ENCODE data around the gene ZNF638.

ZNF638 gene

DNA sequence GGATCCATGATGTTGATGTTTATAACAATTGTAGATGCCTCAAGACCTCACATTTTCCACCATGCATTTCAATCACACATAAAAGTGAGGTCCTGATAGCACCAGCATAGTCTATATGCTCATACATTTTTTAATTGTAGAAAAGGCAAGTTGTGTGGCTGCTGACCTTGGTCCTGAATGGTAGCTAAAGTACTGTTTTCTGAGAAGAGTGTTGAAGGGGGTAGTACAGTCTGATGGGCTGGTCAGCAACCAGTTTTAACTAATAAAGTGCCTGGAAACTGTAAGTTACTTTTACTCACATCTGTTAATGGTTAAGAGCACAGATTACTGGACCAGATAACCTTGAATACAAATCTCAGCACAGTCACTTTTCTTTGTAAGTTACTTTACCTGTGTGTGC is 15.9 kb downstream of the ZNF638 start:
- no peak overlapping the region for H3K4me3 Mint-ChIP-seq
- DNase-seq, result no peak
- H3K9me3 Mint-ChIP-seq, result no peaks in the 10 kb centered on the region
- no peak overlapping the region for H3K27ac Mint-ChIP-seq
- peaks cover 76% of the 10 kb centered on the region for H3K36me3 Mint-ChIP-seq (ENCODE audit: low read depth)
- peaks cover 71% of the 10 kb centered on the region for H3K4me1 Mint-ChIP-seq (ENCODE audit: low read depth)
- H3K27me3 Mint-ChIP-seq, result no peaks in the 10 kb centered on the region

DNA sequence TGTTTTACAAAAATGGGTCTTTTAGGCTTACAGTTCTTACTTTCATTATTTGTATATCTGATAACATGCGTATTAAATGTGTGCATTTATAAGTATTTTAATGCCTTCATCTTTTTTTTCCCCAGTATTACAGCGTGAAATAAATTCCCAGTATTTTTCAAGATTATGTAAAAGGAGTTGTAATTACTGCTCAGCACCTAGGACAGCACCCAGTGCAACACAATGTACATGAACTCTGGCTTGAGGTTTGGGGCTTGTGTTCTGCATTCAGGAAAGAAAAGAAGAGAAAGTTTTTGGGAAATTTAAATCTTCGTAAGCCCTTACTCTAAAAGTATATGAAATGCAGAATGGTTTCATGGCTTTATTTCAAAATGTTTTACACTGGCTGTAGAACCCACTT is 16.7 kb downstream of the ZNF638 start:
- no peak for DNase-seq
- peaks cover 74% of the 10 kb centered on the region for H3K36me3 Mint-ChIP-seq (ENCODE audit: low read depth)
- H3K4me1 Mint-ChIP-seq (ENCODE audit: low read depth), result peaks cover 75% of the 10 kb centered on the region

DNA sequence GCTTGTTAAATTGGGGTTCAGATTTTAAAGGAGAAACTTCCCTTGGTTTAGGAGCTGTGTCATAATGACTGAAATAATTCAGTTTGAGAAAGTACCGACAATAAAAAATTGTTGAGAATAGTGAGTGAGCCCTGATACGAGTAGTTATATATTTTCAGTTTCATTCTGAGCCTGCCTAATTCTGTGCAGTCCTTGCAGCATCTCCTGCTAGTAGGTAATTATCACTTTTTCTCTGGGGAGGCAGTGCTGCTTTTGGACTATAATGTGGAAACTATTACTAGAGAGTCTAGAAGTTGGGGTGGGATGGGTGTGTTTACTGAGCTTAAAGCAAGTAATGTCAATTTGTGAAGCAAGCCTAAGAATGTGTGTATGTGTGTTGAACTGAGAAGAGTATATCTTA is 21.7 kb downstream of the ZNF638 start:
- DNase-seq, result no peak
- peaks cover 72% of the 10 kb centered on the region for H3K4me1 Mint-ChIP-seq (ENCODE audit: low read depth)
- H3K4me3 Mint-ChIP-seq, result peak overlapping the region; percentile 21
- H3K36me3 Mint-ChIP-seq (ENCODE audit: low read depth), result peaks cover 76% of the 10 kb centered on the region
- no peaks in the 10 kb centered on the region for H3K27me3 Mint-ChIP-seq
- H3K9me3 Mint-ChIP-seq, result no peaks in the 10 kb centered on the region
- H3K27ac Mint-ChIP-seq, result peak overlapping the region; percentile 81

More for the DNA sequence above, 16.7 kb downstream of the ZNF638 start:
- H3K4me3 Mint-ChIP-seq, result no peak overlapping the region
- H3K27ac Mint-ChIP-seq, result no peak overlapping the region
- H3K27me3 Mint-ChIP-seq, result no peaks in the 10 kb centered on the region
- H3K9me3 Mint-ChIP-seq, result no peaks in the 10 kb centered on the region

DNA sequence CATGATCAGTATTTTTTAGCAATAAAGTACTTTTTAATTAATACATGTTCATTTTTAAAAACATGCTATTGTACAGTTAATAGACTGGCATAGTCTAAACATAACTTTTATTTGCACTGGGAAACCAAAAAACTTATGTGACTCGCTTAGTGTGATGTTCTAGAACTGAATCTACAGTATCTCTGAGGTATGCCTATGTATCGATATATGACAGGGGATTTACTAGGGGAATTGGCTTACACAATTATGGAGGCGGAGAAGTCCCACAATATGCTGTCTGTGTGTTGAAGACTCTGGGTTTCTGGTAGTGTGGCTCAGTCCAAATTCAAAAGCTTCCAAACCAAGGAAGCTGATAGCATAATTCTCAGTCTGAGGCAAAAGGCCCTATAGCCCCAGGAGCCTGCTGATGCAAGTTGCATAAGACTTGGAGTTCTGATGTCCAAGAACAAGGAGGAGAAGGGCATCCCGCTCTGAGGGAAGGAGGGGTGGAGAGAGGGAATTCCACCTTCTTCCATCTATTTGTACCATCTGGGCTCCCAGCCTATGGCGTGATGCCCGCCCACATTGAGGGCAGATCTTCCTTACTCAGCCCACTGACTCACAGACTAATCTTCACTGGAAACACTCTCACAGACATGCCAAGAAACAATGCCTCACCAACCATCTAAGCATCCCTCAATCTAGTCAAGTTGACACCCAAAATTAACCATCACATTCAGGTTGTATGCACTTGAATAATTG is 27.5 kb downstream of the ZNF638 start:
- Mint-ChIP-seq H3K9me3 (no peaks in the 10 kb centered on the region), H3K27me3 (no peaks in the 10 kb centered on the region), H3K4me3 (no peak overlapping the region), H3K27ac (peak overlapping the region; percentile 66), H3K36me3 (ENCODE audit: low read depth) (peaks cover 81% of the 10 kb centered on the region), H3K4me1 (ENCODE audit: low read depth) (peaks cover 58% of the 10 kb centered on the region)
- no peak for DNase-seq

DNA sequence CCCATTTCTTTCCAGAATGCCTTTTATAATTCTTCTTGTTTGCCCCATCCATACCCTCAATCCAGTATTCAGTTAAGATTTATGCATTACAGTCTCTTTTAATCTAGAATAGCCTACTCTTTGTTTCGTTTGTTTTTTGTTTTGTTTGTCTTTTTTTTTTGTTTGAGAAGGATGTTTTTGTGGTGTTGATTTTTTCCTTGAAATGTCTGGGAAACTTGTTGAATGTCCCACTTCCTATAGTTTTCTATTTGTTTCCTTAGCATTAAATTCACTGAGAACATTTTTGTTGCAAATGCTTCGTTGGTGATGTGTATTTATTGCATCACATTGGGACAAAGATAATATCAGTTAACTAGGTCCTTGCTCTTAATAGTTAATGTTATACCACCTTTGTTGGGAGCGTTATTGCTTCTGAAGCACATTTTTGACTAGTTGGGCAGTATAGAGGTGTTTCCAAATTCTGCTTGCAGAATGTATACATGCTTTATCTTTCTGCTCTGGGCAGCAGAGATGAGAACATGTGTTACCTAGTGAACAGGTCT is 28.9 kb downstream of the ZNF638 start:
- Mint-ChIP-seq H3K36me3 (ENCODE audit: low read depth) (peaks cover 82% of the 10 kb centered on the region), H3K9me3 (no peaks in the 10 kb centered on the region), H3K4me3 (no peak overlapping the region), H3K27me3 (no peaks in the 10 kb centered on the region), H3K4me1 (ENCODE audit: low read depth) (peaks cover 57% of the 10 kb centered on the region), H3K27ac (peak overlapping the region; percentile 62)
- no peak for DNase-seq

DNA sequence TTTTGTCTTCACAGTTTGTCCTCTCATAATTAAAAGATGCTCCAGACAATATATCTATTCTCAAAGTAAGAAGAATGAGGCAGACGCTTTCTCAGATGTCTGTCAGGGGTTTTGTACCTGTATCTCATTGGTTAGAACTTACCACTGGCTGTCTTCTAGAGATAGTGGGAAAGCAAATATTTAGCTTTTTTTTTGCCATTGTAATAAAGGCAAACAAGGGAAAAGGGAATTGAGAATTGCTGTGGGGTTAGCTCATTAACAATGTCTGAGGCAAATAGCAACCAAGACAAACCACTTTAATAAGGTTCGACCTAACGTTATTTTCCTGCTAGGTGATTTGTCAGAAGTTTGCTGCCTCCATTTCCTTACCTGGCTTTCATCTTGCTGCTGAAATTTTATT is 30.0 kb downstream of the ZNF638 start:
- Mint-ChIP-seq H3K4me1 (ENCODE audit: low read depth) (peaks cover 50% of the 10 kb centered on the region), H3K27ac (peak overlapping the region; percentile 51), H3K27me3 (no peaks in the 10 kb centered on the region), H3K36me3 (ENCODE audit: low read depth) (peaks cover 85% of the 10 kb centered on the region), H3K9me3 (no peaks in the 10 kb centered on the region), H3K4me3 (no peak overlapping the region)
- DNase-seq, result no peak

DNA sequence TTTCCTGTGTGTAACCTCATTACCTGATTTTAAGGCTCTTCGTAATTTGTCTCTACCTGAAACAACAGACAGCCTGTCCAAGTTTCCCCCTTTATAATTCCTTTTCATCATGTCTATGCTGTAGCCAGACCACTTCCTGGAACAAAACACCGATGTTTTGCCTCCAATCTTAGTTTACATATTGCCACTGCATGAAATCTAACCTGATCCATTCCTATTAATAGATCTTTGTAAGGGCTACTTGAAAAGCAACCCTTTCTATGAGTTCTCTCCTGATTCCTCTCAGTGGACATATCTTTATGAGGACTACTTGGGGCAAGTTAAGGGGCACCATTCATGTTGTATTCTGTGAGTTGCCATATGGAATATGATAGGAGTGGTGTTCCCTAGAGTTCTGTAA is 30.9 kb downstream of the ZNF638 start:
- Mint-ChIP-seq H3K9me3 (no peaks in the 10 kb centered on the region), H3K27me3 (no peaks in the 10 kb centered on the region), H3K4me1 (ENCODE audit: low read depth) (peaks cover 44% of the 10 kb centered on the region), H3K27ac (peak overlapping the region; percentile 16), H3K36me3 (ENCODE audit: low read depth) (peaks cover 82% of the 10 kb centered on the region), H3K4me3 (no peak overlapping the region)
- DNase-seq, result no peak

DNA sequence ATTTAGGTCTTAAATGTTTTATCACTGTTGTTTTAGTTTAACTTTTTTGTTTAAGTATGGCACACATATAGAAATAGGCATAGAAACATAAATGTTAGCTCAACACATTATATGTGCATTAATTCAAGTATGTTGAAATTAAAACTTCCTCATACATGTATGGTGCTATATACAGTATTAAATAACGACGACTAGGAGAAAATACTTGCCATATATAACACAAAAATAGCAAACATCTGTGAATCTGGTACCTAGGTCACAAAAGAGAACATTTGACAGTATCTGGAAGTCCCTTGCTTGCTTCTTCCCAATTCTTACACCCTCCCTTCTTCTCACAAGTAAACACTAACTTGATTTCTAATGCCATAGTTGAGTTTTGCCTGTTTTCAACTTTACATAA is 38.4 kb downstream of the ZNF638 start:
- Mint-ChIP-seq H3K9me3 (no peaks in the 10 kb centered on the region), H3K4me1 (ENCODE audit: low read depth) (peaks cover 17% of the 10 kb centered on the region), H3K36me3 (ENCODE audit: low read depth) (peaks cover 84% of the 10 kb centered on the region), H3K27me3 (no peaks in the 10 kb centered on the region), H3K4me3 (no peak overlapping the region), H3K27ac (no peak overlapping the region)
- DNase-seq, result no peak

DNA sequence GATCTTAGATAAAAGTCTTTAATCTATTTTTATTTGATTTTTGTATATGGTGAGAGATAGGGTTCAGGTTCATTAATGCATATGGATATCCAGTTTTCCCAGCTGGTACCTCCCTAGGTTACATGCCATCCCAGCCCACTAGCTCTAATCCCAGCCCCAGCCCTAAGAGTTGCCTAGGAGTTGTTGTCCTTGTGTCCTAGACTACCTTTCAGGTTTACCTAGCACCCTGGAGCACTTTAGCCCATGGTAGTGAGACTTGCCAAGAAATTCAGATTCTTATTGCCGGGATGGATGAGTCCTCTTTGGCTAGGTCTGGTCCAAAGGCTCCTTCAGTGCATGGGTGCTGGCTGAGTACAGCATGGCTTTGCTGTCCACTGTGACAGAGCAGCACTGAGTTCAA is 40.5 kb downstream of the ZNF638 start:
- Mint-ChIP-seq H3K27me3 (no peaks in the 10 kb centered on the region), H3K9me3 (no peaks in the 10 kb centered on the region), H3K4me3 (no peak overlapping the region), H3K27ac (no peak overlapping the region), H3K36me3 (ENCODE audit: low read depth) (peaks cover 88% of the 10 kb centered on the region), H3K4me1 (ENCODE audit: low read depth) (peaks cover 23% of the 10 kb centered on the region)
- DNase-seq, result no peak

DNA sequence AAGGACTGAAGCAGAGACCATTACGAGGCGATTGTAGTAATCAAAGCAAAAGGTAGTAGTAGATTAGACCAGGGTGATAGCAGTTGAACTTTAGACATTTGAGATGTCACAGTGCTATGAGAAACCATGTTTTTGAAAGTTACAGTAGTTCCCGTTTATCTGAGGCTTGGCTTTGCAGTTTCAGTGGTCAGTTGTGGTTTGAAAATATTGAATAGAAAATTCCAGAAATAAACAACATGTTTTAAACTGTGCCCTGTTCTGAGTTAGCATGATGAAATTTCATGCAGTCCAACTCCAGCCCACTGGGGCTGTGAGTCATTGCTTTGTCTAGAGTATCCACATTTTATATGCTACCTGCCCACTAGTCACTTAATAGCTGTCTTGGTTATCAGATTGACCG is 47.5 kb downstream of the ZNF638 start:
- Mint-ChIP-seq H3K9me3 (no peaks in the 10 kb centered on the region), H3K27ac (peak overlapping the region; percentile 61), H3K4me3 (no peak overlapping the region), H3K36me3 (ENCODE audit: low read depth) (peaks cover 89% of the 10 kb centered on the region), H3K27me3 (no peaks in the 10 kb centered on the region), H3K4me1 (ENCODE audit: low read depth) (peaks cover 16% of the 10 kb centered on the region)
- DNase-seq, result no peak

DNA sequence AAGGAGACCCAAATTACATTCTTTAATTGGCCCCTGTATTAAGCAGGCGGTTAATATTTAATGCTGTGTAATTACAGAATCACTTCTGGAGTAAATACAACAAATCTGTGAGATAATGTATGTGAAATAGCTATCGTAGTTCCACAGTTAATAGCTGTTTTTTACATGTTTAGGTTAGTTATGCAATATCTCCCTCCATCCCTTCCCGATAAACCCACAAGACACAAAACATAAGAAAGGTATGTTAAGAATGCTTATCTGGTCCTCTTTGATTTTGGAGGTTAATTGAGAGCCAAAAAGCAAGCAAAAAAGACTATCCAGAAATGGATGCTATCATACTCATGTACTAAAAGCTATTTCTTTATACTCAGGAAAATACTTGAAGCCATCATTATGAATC is 49.1 kb downstream of the ZNF638 start:
- H3K9me3 Mint-ChIP-seq, result no peaks in the 10 kb centered on the region
- H3K27ac Mint-ChIP-seq, result no peak overlapping the region
- H3K4me1 Mint-ChIP-seq (ENCODE audit: low read depth), result peaks cover 16% of the 10 kb centered on the region
- H3K4me3 Mint-ChIP-seq, result no peak overlapping the region
- peaks cover 88% of the 10 kb centered on the region for H3K36me3 Mint-ChIP-seq (ENCODE audit: low read depth)
- no peaks in the 10 kb centered on the region for H3K27me3 Mint-ChIP-seq
- no peak for DNase-seq

DNA sequence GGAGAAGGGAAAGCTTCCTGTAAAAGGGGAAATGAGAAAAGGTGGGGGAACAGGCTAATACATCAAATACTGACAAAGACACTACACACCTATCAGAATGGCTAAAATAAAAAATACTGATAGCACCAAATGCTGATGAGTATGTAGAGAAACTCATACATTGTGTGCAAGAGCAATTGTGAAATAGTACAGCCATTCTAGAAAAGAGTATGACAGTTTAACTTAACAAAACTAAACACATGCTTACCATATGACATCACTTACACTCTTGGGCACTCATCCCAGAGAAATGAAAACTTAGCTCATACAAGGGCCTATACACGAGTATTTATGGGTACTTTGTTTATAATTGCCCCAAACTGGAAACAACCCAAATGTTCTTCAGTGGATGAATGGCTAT is 53.4 kb downstream of the ZNF638 start:
- Mint-ChIP-seq H3K27ac (no peak overlapping the region), H3K27me3 (no peaks in the 10 kb centered on the region), H3K9me3 (no peaks in the 10 kb centered on the region), H3K4me3 (no peak overlapping the region), H3K36me3 (ENCODE audit: low read depth) (peaks cover 85% of the 10 kb centered on the region), H3K4me1 (ENCODE audit: low read depth) (no peaks in the 10 kb centered on the region)
- DNase-seq, result no peak

DNA sequence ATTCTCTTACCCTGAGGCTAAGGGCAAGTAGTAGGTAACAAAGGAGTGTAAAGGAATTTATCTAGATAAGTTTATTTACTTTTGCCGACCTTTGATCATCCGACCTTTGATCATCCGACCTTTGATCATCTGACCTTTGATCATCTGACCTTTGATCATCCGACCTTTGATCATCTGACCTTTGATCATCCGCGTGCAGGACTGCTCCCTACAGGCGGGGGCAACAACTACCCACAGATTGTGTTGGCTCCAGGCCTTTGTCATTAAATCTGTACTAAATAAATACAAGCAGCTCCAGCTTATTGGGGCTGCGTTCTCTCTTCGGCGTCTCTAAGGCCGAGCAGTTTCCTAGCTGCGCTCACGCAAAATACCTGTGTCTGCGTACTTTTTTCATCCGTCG is 56.6 kb downstream of the ZNF638 start:
- H3K9me3 Mint-ChIP-seq, result no peaks in the 10 kb centered on the region
- no peaks in the 10 kb centered on the region for H3K27me3 Mint-ChIP-seq
- H3K4me3 Mint-ChIP-seq, result no peak overlapping the region
- H3K4me1 Mint-ChIP-seq (ENCODE audit: low read depth), result no peaks in the 10 kb centered on the region
- no peak overlapping the region for H3K27ac Mint-ChIP-seq
- H3K36me3 Mint-ChIP-seq (ENCODE audit: low read depth), result peaks cover 88% of the 10 kb centered on the region
- DNase-seq, result no peak

DNA sequence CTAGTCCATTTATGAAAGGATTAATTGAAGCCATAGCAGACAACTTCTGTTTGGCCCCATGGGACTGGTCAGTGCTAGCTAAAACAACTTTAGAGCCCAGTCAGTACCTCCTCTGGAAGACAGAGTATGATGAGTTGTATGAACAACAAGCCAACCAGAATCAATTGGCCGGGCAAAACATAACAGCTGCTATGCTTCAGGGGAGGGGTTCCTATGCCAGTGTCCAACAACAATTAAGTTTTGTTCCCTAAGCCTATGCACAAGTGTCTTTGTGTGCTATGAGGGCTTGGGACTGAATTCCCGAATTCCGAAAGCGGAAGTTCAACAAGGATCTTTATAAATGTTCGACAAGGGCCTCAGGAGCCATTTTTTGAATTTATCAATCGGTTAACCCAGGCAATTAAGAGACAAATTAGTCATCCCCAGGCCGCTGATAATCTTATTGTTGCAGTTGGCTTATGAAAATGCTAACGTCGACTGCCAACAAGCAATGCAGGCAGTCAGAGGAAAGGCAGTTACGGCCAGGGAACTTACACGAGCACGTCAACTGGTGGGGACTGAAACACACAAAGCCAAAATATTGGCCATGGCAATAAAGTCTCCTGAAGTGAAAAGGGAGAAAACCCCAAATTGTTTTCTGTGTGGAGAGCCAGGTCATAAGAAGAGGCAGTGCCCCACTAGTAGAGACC is 57.9 kb downstream of the ZNF638 start:
- H3K27ac Mint-ChIP-seq, result no peak overlapping the region
- no peak overlapping the region for H3K4me3 Mint-ChIP-seq
- DNase-seq, result no peak
- H3K27me3 Mint-ChIP-seq, result no peaks in the 10 kb centered on the region
- no peaks in the 10 kb centered on the region for H3K4me1 Mint-ChIP-seq (ENCODE audit: low read depth)
- peaks cover 89% of the 10 kb centered on the region for H3K36me3 Mint-ChIP-seq (ENCODE audit: low read depth)
- no peaks in the 10 kb centered on the region for H3K9me3 Mint-ChIP-seq

DNA sequence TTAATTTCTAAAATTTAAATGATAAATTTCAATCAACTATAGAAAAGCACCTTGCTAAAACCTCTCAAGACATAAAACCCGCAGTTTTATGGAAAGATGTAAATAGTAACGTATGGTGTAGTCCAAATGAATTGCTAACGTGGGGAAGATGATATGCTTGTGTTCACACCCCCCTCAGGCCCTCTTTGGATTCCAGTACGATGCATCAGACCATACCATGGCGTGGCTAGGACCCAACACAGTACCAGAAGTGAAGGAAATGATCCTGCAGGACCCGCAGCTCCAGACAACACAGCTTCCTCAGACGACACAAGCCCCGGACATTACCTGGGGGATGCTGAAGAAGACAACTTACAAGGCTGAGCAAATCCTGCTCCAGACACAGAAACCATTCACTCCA is 61.6 kb downstream of the ZNF638 start:
- Mint-ChIP-seq H3K27me3 (no peaks in the 10 kb centered on the region), H3K4me3 (no peak overlapping the region), H3K9me3 (no peaks in the 10 kb centered on the region), H3K27ac (no peak overlapping the region), H3K36me3 (ENCODE audit: low read depth) (peaks cover 98% of the 10 kb centered on the region), H3K4me1 (ENCODE audit: low read depth) (peaks cover 5% of the 10 kb centered on the region)
- DNase-seq, result no peak
